Measurements from ENCODE around the gene C1QL3. TPM values are rescaled to one million over a fixed set of nuclear protein-coding genes. Genes with fewer than 3 reads are reported as not detected.

The C1QL3 gene
- total RNA-seq, 1 donor from 2014 or later = not detected

GRCh38 chr10:16481052-16481728 lies 40.5 kb downstream of the C1QL3 start:
- TF ChIP-seq, protein P1, sequence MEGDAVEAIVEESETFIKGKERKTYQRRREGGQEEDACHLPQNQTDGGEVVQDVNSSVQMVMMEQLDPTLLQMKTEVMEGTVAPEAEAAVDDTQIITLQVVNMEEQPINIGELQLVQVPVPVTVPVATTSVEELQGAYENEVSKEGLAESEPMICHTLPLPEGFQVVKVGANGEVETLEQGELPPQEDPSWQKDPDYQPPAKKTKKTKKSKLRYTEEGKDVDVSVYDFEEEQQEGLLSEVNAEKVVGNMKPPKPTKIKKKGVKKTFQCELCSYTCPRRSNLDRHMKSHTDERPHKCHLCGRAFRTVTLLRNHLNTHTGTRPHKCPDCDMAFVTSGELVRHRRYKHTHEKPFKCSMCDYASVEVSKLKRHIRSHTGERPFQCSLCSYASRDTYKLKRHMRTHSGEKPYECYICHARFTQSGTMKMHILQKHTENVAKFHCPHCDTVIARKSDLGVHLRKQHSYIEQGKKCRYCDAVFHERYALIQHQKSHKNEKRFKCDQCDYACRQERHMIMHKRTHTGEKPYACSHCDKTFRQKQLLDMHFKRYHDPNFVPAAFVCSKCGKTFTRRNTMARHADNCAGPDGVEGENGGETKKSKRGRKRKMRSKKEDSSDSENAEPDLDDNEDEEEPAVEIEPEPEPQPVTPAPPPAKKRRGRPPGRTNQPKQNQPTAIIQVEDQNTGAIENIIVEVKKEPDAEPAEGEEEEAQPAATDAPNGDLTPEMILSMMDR (conservative IDR thresholded peaks at IDR 0.05) = no peak
- Mint-ChIP-seq H3K4me1 (no peaks in the 10 kb centered on the region), H3K36me3 (ENCODE audit: low read depth) (no peaks in the 10 kb centered on the region), H3K4me3 (no peak overlapping the region), H3K9me3 (no peaks in the 10 kb centered on the region), H3K27ac (ENCODE audit: unreplicated experiment) (no peak overlapping the region), H3K27me3 (ENCODE audit: low read depth) (no peaks in the 10 kb centered on the region)
- DNase-seq (ENCODE audit: low read depth, low spot score) = no peak

DNA sequence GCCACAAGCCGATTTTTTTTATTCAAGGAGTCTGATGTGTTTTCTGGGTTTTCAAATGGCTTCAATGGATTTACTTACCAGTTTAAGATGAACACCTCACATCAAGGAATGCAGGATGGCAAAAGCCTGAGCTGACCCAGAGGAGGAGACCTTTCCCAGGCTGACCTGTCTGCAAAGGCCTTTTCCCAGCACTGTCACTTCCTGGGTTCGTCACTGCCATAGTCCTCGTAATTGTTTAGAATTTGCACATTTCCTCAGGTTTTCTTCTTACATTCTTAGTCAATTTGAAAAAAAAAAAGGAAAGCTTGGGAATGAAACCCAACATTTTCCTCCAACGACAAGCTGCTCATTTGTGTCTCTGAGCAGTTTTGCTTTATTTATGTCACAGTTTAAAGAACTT lies 42.9 kb downstream of the C1QL3 start:
- H3K27me3 Mint-ChIP-seq (ENCODE audit: low read depth) = no peaks in the 10 kb centered on the region
- H3K9me3 Mint-ChIP-seq = no peaks in the 10 kb centered on the region
- no peak overlapping the region for H3K27ac Mint-ChIP-seq (ENCODE audit: unreplicated experiment)
- no peak for DNase-seq (ENCODE audit: low read depth, low spot score)
- TF ChIP-seq, protein P1 (conservative IDR thresholded peaks at IDR 0.05) = no peak
- H3K4me1 Mint-ChIP-seq = no peaks in the 10 kb centered on the region
- H3K36me3 Mint-ChIP-seq (ENCODE audit: low read depth) = no peaks in the 10 kb centered on the region
- no peak overlapping the region for H3K4me3 Mint-ChIP-seq

DNA sequence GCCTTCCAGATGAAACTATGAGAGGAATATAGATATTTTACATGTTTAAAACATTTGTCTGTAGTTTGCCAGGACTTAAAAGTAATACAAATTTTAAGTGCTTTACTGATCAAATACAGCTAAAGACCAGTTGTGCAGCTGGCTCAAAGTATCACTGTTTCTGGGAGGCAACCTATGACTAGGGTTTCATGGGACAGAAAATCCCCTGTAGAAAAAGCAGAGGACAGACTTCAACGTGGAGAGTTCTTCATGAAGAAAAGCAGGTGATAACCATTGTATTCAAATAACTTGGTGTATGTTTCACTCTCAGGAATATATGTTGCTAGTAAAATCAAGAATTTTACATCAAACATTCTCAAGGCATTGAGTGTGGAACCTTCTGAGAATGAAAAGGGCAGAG lies 43.9 kb downstream of the C1QL3 start:
- H3K27me3 Mint-ChIP-seq (ENCODE audit: low read depth) = no peaks in the 10 kb centered on the region
- no peak for DNase-seq (ENCODE audit: low read depth, low spot score)
- no peaks in the 10 kb centered on the region for H3K9me3 Mint-ChIP-seq
- H3K4me1 Mint-ChIP-seq = no peaks in the 10 kb centered on the region
- H3K4me3 Mint-ChIP-seq = no peak overlapping the region
- no peaks in the 10 kb centered on the region for H3K36me3 Mint-ChIP-seq (ENCODE audit: low read depth)
- no peak overlapping the region for H3K27ac Mint-ChIP-seq (ENCODE audit: unreplicated experiment)
- TF ChIP-seq, protein P1 (conservative IDR thresholded peaks at IDR 0.05) = no peak

DNA sequence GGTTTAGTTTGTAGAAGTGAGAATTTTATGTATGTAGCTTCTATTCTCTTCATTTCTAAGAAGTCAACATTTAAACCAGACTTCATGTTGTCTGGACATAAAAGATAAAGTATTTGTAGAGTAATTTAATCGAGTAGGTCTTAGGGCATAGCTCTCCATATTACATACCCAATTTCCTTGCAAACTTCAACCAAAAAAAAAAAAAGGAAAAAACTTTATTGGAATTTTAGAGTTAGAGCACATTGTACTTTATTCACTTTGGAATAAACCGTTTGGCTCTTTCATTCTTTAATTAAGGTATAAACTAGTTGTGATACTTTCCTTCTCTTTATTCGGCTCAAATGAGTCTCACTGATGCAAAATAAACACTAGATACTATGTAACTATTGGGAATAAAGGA lies 48.9 kb downstream of the C1QL3 start:
- no peaks in the 10 kb centered on the region for H3K27me3 Mint-ChIP-seq (ENCODE audit: low read depth)
- H3K27ac Mint-ChIP-seq (ENCODE audit: unreplicated experiment) = no peak overlapping the region
- no peak overlapping the region for H3K4me3 Mint-ChIP-seq
- no peaks in the 10 kb centered on the region for H3K4me1 Mint-ChIP-seq
- DNase-seq (ENCODE audit: low read depth, low spot score) = no peak
- no peaks in the 10 kb centered on the region for H3K36me3 Mint-ChIP-seq (ENCODE audit: low read depth)
- no peaks in the 10 kb centered on the region for H3K9me3 Mint-ChIP-seq
- TF ChIP-seq, protein P1 (conservative IDR thresholded peaks at IDR 0.05) = no peak

DNA sequence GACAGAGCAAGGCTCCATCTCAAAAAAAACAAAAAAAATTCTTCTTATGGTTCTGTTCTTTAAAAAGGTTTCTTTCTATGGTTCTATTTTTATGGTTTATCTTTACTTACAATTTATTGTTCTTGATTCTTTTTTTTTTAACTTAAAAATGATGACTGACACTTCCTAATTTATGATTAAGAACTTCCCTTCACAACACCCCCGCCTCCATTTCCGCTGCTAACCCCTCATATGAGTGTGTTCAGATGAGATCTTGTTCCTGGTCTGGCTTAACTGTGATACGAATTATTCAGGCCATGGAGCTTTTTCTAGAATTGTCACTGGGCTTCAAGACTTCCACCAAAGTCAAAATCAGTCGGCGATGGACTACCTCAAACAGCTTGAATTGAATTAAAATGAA lies 50.9 kb downstream of the C1QL3 start:
- Mint-ChIP-seq H3K9me3 (no peaks in the 10 kb centered on the region), H3K4me3 (no peak overlapping the region), H3K36me3 (ENCODE audit: low read depth) (no peaks in the 10 kb centered on the region), H3K27ac (ENCODE audit: unreplicated experiment) (no peak overlapping the region), H3K4me1 (no peaks in the 10 kb centered on the region), H3K27me3 (ENCODE audit: low read depth) (no peaks in the 10 kb centered on the region)
- no peak for DNase-seq (ENCODE audit: low read depth, low spot score)
- TF ChIP-seq, protein P1 (conservative IDR thresholded peaks at IDR 0.05) = no peak
